ENCODE data around the gene ARGLU1. TPM values are rescaled to one million over a fixed set of nuclear protein-coding genes. Genes with fewer than 3 reads are reported as not detected.

Gene ARGLU1
- total RNA-seq, 4 donors from 2014 or later = 10.0 to 41.1 (median 12.9) TPM

- DNase-seq (no peak), ATAC-seq (no peak)
- H3K4me3 ChIP-seq = no peak overlapping the region
- in situ Hi-C loops (cut with MboI; ENCODE audit: low sequenced_read_pairs in 4 of 4) = loop anchor here (25.0 kb wide), 2 partner anchors 1125 to 1975 kb away; no protein-coding TSS in a partner anchor
- no peaks in the 10 kb centered on the region for H3K9me3 ChIP-seq
- no peaks in the 10 kb centered on the region for H3K27me3 ChIP-seq
- H3K27ac ChIP-seq = no peak overlapping the region
- peaks cover 2 to 14% of the 10 kb centered on the region in 2 donors for H3K4me1 ChIP-seq
- TF ChIP-seq POLR2A (IDR thresholded peaks at IDR 0.05) (no peak), CTCF (IDR thresholded peaks at IDR 0.05 in 4 of 5, conservative IDR thresholded peaks at IDR 0.05 in 1 of 5) (no peak)
- peaks cover 0 to 9% of the 10 kb centered on the region in 2 donors for H3K36me3 ChIP-seq
- intact Hi-C loops (cut with DNase I; ENCODE audit: low total_unique reads) = loop anchor here (5.0 to 10.0 kb wide), 3 partner anchors 85 to 587 kb away; no protein-coding TSS in a partner anchor
Measured at GRCh38 chr13:106537521-106537920, 30.4 kb downstream of the ARGLU1 start.

- intact Hi-C loops (cut with DNase I; ENCODE audit: low total_unique reads) = loop anchor here (5.0 to 10.0 kb wide), 3 partner anchors 86 to 588 kb away; no protein-coding TSS in a partner anchor
- no peak for TF ChIP-seq POLR2A (IDR thresholded peaks at IDR 0.05)
- peak; percentile 90 to 97 (median 91) for TF ChIP-seq CTCF (IDR thresholded peaks at IDR 0.05 in 4 of 5, conservative IDR thresholded peaks at IDR 0.05 in 1 of 5)
Measured at GRCh38 chr13:106536244-106537034, 31.5 kb downstream of the ARGLU1 start.

GRCh38 chr13:106535552-106536243 lies 32.2 kb downstream of the ARGLU1 start, which contains the start of gene EFNB2:
Gene EFNB2, minus strand, starts transcription at chr13:106535662. Its CDS starts 698 bp downstream, at chr13:106534964.
- intact Hi-C loops (cut with DNase I; ENCODE audit: low total_unique reads) = loop anchor here (2.0 to 10.0 kb wide), 4 partner anchors 31 to 589 kb away; no protein-coding TSS in a partner anchor
- TF ChIP-seq POLR2A (IDR thresholded peaks at IDR 0.05) (peak; percentile 95 to 99), CTCF (IDR thresholded peaks at IDR 0.05 in 4 of 5, conservative IDR thresholded peaks at IDR 0.05 in 1 of 5) (no peak)
- H3K4me1 ChIP-seq = peaks cover 8 to 25% of the 10 kb centered on the region in 2 donors
- no peaks in the 10 kb centered on the region for H3K36me3 ChIP-seq
- in situ Hi-C loops (cut with MboI; ENCODE audit: low sequenced_read_pairs in 4 of 4) = loop anchor here (25.0 kb wide), 2 partner anchors 1123 to 1973 kb away; no protein-coding TSS in a partner anchor
- DNase-seq = peak; percentile 69 to 84
- ATAC-seq = peak; percentile 79 to 80
- peak within 1 kb of the TSS; percentile 79 to 87 (median 82) for H3K27ac ChIP-seq
- peak within 1 kb of the TSS; percentile 68 to 93 (median 80) for H3K4me3 ChIP-seq
- H3K9me3 ChIP-seq = no peaks in the 10 kb centered on the region
- no peaks in the 10 kb centered on the region for H3K27me3 ChIP-seq

More at GRCh38 chr13:106536244-106537034, 31.5 kb downstream of the ARGLU1 start:
- peak; percentile 55 to 58 for ATAC-seq
- Histone ChIP-seq H3K36me3 (no peaks in the 10 kb centered on the region), H3K27me3 (no peaks in the 10 kb centered on the region), H3K27ac (peak overlapping the region; percentile 71 to 75 (median 74)), H3K9me3 (no peaks in the 10 kb centered on the region), H3K4me1 (peaks cover 8 to 25% of the 10 kb centered on the region in 2 donors), H3K4me3 (peak overlapping the region; percentile 68 to 93 (median 80))
- in situ Hi-C loops (cut with MboI; ENCODE audit: low sequenced_read_pairs in 4 of 4) = loop anchor here (25.0 kb wide), 2 partner anchors 1124 to 1974 kb away; no protein-coding TSS in a partner anchor
- DNase-seq = peak; percentile 59 to 72

All from gastrocnemius medialis (tissue), 4 donors.